Measurements from ENCODE around the gene SYF2. TPM values are rescaled to one million over a fixed set of nuclear protein-coding genes. Genes with fewer than 3 reads are reported as not detected.

Gene SYF2
- total RNA-seq, 1 donor from 2014 or later = 26.5 TPM

GRCh38 chr1:25247829-25248754 lies 15.8 kb upstream of the SYF2 start:
- TF ChIP-seq CTCF (conservative IDR thresholded peaks at IDR 0.05) = peak; percentile 38
- Mint-ChIP-seq H3K4me3 (peak overlapping the region; percentile 99), H3K36me3 (ENCODE audit: low read depth) (peaks cover 13% of the 10 kb centered on the region), H3K9me3 (no peaks in the 10 kb centered on the region), H3K27me3 (ENCODE audit: low read depth) (peaks cover 3% of the 10 kb centered on the region), H3K27ac (ENCODE audit: unreplicated experiment) (peak overlapping the region; percentile 96), H3K4me1 (peaks cover 37% of the 10 kb centered on the region)
- no peak for DNase-seq (ENCODE audit: low read depth, low spot score)

GRCh38 chr1:25247024-25247828 lies 14.9 kb upstream of the SYF2 start, which contains the start of gene RSRP1:
Gene RSRP1 (minus strand): TSS chr1:25247454. CDS start chr1:25246963, 491 bp downstream.
- peaks cover 13% of the 10 kb centered on the region for H3K36me3 Mint-ChIP-seq (ENCODE audit: low read depth)
- peaks cover 3% of the 10 kb centered on the region for H3K27me3 Mint-ChIP-seq (ENCODE audit: low read depth)
- peak within 1 kb of the TSS; percentile 96 for H3K27ac Mint-ChIP-seq (ENCODE audit: unreplicated experiment)

GRCh38 chr1:25246600-25247023 lies 14.3 kb upstream of the SYF2 start:
- H3K4me1 Mint-ChIP-seq = peaks cover 37% of the 10 kb centered on the region
- peak overlapping the region; percentile 99 for H3K4me3 Mint-ChIP-seq
- TF ChIP-seq CTCF (conservative IDR thresholded peaks at IDR 0.05) = no peak
- H3K36me3 Mint-ChIP-seq (ENCODE audit: low read depth) = peaks cover 13% of the 10 kb centered on the region
- DNase-seq (ENCODE audit: low read depth, low spot score) = no peak
- no peaks in the 10 kb centered on the region for H3K9me3 Mint-ChIP-seq
- H3K27me3 Mint-ChIP-seq (ENCODE audit: low read depth) = peaks cover 3% of the 10 kb centered on the region
- peak overlapping the region; percentile 96 for H3K27ac Mint-ChIP-seq (ENCODE audit: unreplicated experiment)

More at GRCh38 chr1:25247024-25247828, 14.9 kb upstream of the SYF2 start, which contains the start of gene RSRP1:
- Mint-ChIP-seq H3K9me3 (no peaks in the 10 kb centered on the region), H3K4me3 (peak within 1 kb of the TSS; percentile 99), H3K4me1 (peaks cover 37% of the 10 kb centered on the region)
- TF ChIP-seq CTCF (conservative IDR thresholded peaks at IDR 0.05) = no peak
- DNase-seq (ENCODE audit: low read depth, low spot score) = peak; percentile 99

- no peak for DNase-seq (ENCODE audit: low read depth, low spot score)
- Mint-ChIP-seq H3K9me3 (no peaks in the 10 kb centered on the region), H3K4me3 (peak overlapping the region; percentile 99), H3K27ac (ENCODE audit: unreplicated experiment) (peak overlapping the region; percentile 96), H3K36me3 (ENCODE audit: low read depth) (peaks cover 13% of the 10 kb centered on the region), H3K27me3 (ENCODE audit: low read depth) (peaks cover 3% of the 10 kb centered on the region), H3K4me1 (peaks cover 37% of the 10 kb centered on the region)
- no peak for TF ChIP-seq CTCF (conservative IDR thresholded peaks at IDR 0.05)
Observed at GRCh38 chr1:25245809-25246599, 13.7 kb upstream of the SYF2 start.

- peaks cover 40% of the 10 kb centered on the region for H3K4me1 Mint-ChIP-seq
- peak overlapping the region; percentile 99 for H3K4me3 Mint-ChIP-seq
- H3K27ac Mint-ChIP-seq (ENCODE audit: unreplicated experiment) = no peak overlapping the region
- H3K9me3 Mint-ChIP-seq = no peaks in the 10 kb centered on the region
- no peak for TF ChIP-seq CTCF (conservative IDR thresholded peaks at IDR 0.05)
- peaks cover 3% of the 10 kb centered on the region for H3K27me3 Mint-ChIP-seq (ENCODE audit: low read depth)
- DNase-seq (ENCODE audit: low read depth, low spot score) = no peak
- peaks cover 13% of the 10 kb centered on the region for H3K36me3 Mint-ChIP-seq (ENCODE audit: low read depth)
Observed at GRCh38 chr1:25245393-25245792, 13.1 kb upstream of the SYF2 start.

Data from neural crest cell (in vitro differentiated cells).